ENCODE data around the gene OR7C1. TPM values are rescaled to one million over a fixed set of nuclear protein-coding genes. Genes with fewer than 3 reads are reported as not detected.

OR7C1 gene
- total RNA-seq (not detected), polyA plus RNA-seq (under 1 TPM; under 0.01 to 0.01 TPM)
- long read RNA-seq, donor 1: 0 reads
- long read RNA-seq, donor 2: 0 reads
- long read RNA-seq, donor 3: 0 reads
- long read RNA-seq, donor 4: 0 reads
- long read RNA-seq, donor 5: 0 reads

DNA sequence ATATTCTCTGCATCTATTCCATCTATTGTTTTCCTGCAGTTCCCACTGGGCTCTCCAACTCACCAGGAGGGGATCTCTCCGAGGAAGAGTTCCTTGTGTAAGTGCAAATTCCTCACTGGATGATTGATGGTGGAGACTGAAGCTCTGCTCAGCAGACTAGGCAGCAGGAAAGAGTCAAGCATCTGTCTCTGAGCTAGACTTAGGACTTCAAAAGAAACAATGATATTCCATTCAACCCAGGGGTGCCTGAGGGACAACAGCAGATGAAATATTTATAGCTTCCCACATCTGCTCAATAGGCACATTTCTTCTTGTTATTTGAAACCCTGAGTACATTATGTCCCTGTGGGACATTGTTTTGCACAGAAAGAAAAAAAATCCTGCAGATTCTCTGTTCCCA, at the start of gene OR7C1, which contains the start of gene OR7A5:
Gene OR7C1 (minus strand): TSS at position 175 of the 400 bp plus-strand sequence. CDS start 35,049 bp downstream, outside the sequence.
Gene OR7A5 (minus strand): TSS at position 175 of the 400 bp plus-strand sequence. CDS start 6,944 bp downstream, outside the sequence.
- Histone ChIP-seq H3K9ac (ENCODE audit: insufficient read depth in 1 of 2, low read length in 2 of 2) (no peak within 1 kb of the TSS), H3K4me3 (no peak within 1 kb of the TSS), H3K27ac (ENCODE audit: low read depth in 1 of 2, low read length in 1 of 2) (no peak within 1 kb of the TSS), H3K9me3 (ENCODE audit: control insufficient read depth in 4 of 4, insufficient read depth in 3 of 4, low read length in 3 of 4) (peaks cover 0 to 2% (median 0%) of the 10 kb centered on the region in 4 donors), H3K27me3 (ENCODE audit: control insufficient read depth in 3 of 3, insufficient read depth in 3 of 3, low read length in 2 of 3) (no peaks in the 10 kb centered on the region), H3K36me3 (ENCODE audit: control insufficient read depth in 4 of 4, insufficient read depth in 4 of 4, low read length in 4 of 4) (no peaks in the 10 kb centered on the region), H3K4me1 (ENCODE audit: control insufficient read depth in 5 of 5, insufficient read depth in 5 of 5, low read length in 5 of 5) (no peaks in the 10 kb centered on the region)
- TF ChIP-seq CTCF (IDR thresholded peaks at IDR 0.05; ENCODE audit: control extremely low read depth, extremely low read depth): no peak
- ATAC-seq (ENCODE audit: insufficient read depth, low FRiP score) (no peak), DNase-seq (peak in 1 of 3 donors; percentile 0)
- 34 to 55% methylated on average over 1 of the region's 1 CpG for WGBS, 2 donors

- Histone ChIP-seq H3K9me3 (ENCODE audit: control insufficient read depth in 4 of 4, insufficient read depth in 3 of 4, low read length in 3 of 4) (peaks cover 0 to 9% (median 0%) of the 10 kb centered on the region in 4 donors), H3K27ac (ENCODE audit: low read depth in 1 of 2, low read length in 1 of 2) (no peak overlapping the region), H3K9ac (ENCODE audit: insufficient read depth in 1 of 2, low read length in 2 of 2) (no peak overlapping the region), H3K4me3 (no peak overlapping the region), H3K27me3 (ENCODE audit: control insufficient read depth in 3 of 3, insufficient read depth in 3 of 3, low read length in 2 of 3) (no peaks in the 10 kb centered on the region), H3K4me1 (ENCODE audit: control insufficient read depth in 5 of 5, insufficient read depth in 5 of 5, low read length in 5 of 5) (no peaks in the 10 kb centered on the region), H3K36me3 (ENCODE audit: control insufficient read depth in 4 of 4, insufficient read depth in 4 of 4, low read length in 4 of 4) (no peaks in the 10 kb centered on the region)
- no peak for ATAC-seq (ENCODE audit: insufficient read depth, low FRiP score)
- 70 to 79% methylated on average over 4 of the region's 4 CpGs for WGBS, 2 donors
- peak in 2 of 3 donors; percentile 8 to 18 for DNase-seq
- TF ChIP-seq CTCF (IDR thresholded peaks at IDR 0.05; ENCODE audit: control extremely low read depth, extremely low read depth): peak; percentile 15
These were observed 36.7 kb upstream of the OR7C1 start for GRCh38 chr19:14871619-14872230.

DNA sequence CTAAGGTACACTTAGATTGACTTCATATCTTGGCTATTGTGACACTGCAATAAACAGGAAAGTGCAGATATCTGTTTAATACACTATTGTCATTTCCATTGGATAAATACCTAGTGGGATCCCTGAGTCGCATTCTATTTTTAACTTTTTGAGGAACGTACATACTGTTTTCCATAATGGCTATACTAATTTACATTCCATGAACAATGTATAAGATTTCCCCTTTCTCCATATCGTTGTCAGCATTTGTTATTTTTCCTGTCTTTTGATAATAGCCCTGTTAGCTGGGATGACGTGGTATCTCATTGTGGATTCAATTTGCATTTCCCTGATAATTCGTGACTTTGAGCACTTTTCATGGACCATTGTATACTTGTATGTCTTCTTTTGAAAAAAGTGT, 33.5 kb upstream of the OR7C1 start:
- Histone ChIP-seq H3K27ac (ENCODE audit: low read depth in 1 of 2, low read length in 1 of 2) (no peak overlapping the region), H3K4me1 (ENCODE audit: control insufficient read depth in 5 of 5, insufficient read depth in 5 of 5, low read length in 5 of 5) (no peaks in the 10 kb centered on the region), H3K36me3 (ENCODE audit: control insufficient read depth in 4 of 4, insufficient read depth in 4 of 4, low read length in 4 of 4) (no peaks in the 10 kb centered on the region), H3K9ac (ENCODE audit: insufficient read depth in 1 of 2, low read length in 2 of 2) (no peak overlapping the region), H3K9me3 (ENCODE audit: control insufficient read depth in 4 of 4, insufficient read depth in 3 of 4, low read length in 3 of 4) (peaks cover 0 to 12% (median 0%) of the 10 kb centered on the region in 4 donors), H3K27me3 (ENCODE audit: control insufficient read depth in 3 of 3, insufficient read depth in 3 of 3, low read length in 2 of 3) (no peaks in the 10 kb centered on the region), H3K4me3 (no peak overlapping the region)
- TF ChIP-seq CTCF (IDR thresholded peaks at IDR 0.05; ENCODE audit: control extremely low read depth, extremely low read depth): no peak
- 77 to 85% methylated on average over 5 of the region's 5 CpGs for WGBS, 2 donors
- ATAC-seq (ENCODE audit: insufficient read depth, low FRiP score) (no peak), DNase-seq (no peak)

Measured in lung (tissue), 16 donors.